ENCODE data around the gene CDHR2.

CDHR2 gene, protein sequence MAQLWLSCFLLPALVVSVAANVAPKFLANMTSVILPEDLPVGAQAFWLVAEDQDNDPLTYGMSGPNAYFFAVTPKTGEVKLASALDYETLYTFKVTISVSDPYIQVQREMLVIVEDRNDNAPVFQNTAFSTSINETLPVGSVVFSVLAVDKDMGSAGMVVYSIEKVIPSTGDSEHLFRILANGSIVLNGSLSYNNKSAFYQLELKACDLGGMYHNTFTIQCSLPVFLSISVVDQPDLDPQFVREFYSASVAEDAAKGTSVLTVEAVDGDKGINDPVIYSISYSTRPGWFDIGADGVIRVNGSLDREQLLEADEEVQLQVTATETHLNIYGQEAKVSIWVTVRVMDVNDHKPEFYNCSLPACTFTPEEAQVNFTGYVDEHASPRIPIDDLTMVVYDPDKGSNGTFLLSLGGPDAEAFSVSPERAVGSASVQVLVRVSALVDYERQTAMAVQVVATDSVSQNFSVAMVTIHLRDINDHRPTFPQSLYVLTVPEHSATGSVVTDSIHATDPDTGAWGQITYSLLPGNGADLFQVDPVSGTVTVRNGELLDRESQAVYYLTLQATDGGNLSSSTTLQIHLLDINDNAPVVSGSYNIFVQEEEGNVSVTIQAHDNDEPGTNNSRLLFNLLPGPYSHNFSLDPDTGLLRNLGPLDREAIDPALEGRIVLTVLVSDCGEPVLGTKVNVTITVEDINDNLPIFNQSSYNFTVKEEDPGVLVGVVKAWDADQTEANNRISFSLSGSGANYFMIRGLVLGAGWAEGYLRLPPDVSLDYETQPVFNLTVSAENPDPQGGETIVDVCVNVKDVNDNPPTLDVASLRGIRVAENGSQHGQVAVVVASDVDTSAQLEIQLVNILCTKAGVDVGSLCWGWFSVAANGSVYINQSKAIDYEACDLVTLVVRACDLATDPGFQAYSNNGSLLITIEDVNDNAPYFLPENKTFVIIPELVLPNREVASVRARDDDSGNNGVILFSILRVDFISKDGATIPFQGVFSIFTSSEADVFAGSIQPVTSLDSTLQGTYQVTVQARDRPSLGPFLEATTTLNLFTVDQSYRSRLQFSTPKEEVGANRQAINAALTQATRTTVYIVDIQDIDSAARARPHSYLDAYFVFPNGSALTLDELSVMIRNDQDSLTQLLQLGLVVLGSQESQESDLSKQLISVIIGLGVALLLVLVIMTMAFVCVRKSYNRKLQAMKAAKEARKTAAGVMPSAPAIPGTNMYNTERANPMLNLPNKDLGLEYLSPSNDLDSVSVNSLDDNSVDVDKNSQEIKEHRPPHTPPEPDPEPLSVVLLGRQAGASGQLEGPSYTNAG (N-terminal part only)

DNA sequence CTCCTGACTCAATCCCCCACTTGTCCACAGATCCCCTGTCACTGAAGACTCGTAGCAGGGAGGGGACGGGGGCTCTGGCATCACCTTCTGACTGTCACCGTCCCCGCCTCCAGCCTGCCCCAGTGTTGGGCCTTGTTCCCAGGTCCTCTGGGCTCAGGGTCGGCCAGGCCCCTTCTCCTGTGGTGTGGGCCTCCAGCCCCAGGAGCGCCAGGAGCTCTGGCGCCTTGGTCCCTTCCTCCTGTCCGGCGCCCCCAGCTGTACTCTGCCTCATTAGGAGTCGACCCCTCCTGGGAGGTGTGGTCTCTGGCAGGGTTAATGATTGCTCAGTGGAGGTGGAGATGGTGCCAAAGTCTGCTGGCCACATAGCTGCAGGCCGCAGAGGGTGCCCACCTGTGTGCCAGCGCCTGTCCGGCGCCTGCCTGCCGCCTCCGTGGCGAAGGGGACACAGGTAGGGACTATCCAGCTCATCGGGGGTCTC is at the start of gene CDHR2:
Gene CDHR2, plus strand, starts transcription at position 376 of the 478 bp plus-strand sequence. CDS start 16,011 bp downstream, outside the sequence.
- no peak for ATAC-seq

DNA sequence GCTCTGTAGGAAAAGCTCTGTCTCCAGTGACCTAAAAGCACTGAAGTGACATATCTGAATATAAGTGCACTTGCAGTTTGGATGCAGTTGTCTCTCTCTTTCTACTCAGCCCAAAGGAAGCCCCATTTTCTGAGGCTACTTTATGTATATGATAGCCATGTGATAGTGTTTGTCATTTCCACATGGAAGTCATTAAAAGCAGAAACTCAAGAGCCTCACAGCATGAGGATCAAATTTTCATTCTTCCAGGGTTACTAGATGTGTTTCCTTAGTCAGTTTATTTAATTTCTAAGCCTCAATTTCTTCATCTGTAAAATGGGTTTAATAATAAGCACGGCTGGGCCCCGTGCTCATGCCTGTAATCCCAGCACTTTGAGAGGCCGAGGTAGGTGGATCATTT is 48.6 kb upstream of the CDHR2 start:
- no peak for ATAC-seq

DNA sequence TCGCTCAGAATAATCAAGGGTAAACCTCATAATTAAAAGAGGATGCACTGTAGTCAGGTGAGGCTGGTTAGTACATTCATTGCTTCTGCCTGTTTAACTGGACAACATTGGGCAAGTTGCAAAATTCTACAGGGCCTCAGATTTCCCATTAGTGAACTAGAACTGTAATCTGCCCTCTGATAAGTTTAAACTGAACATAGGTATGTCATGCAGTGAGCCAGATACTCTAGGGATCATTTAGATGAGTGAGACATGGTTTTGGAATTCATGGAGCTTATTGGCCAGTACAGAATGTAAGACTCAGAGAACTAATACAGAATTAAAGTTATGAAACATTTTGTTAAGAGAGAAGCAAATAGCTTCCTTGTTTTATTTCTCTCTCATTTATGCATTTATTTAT is 47.8 kb upstream of the CDHR2 start:
- no peak for ATAC-seq

DNA sequence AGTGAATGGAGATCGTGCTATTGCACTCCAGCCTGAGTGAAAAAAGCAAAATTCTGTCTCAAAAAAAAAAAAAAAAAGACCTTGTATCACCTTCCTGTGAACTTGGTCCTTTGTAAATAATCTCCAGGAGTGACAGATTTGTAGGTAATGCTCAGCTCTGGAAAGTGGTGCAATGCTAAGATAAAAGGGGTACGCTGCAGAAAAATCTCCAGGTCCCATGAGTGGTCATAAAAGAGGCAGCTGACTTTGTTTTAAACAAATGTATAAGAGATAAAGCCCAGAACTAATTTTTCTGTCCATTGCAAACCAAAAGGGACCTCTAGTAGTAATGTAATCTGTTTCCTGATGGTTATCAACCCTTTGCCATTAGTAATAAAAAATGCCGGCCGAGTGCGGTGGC is 45.6 kb upstream of the CDHR2 start:
- ATAC-seq, result no peak

DNA sequence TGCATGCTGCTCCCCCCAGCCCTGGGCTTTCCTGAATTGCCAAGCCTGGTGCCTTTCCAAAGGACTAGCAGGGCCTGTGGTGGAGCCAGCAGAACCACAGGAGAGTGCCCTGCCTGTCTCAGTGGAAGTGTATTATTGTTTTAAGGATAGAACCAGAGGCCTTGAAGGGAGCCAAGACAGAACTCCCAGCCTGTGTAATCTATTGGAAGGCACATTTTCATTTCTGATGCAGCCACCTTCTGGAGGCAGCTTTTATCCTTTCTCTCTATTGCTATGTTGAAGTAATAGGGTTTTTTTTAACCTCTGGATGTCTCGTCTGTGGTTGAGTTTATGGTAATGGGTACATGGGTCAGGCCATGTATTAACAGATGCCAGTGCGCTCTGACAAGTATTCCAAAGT is 41.2 kb upstream of the CDHR2 start:
- no peak for ATAC-seq

DNA sequence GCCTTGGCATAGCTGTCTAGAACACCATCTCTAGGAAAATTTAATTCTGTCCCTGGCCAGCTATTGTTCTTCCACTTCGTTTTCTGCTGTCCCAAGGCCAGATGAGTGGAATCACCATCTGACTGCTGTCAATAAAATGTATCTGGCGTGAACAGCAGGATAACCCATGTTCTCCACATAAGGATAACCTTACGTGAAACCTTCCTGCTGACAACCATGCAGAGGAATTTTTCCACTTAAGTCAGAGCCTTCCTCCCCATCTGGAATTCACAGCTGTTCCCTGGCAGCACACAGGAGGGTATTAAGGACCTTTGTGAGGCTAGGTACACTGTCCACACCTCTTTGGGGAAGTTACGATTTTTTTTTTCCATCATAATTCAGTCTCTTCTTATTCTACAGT is 40.5 kb upstream of the CDHR2 start:
- ATAC-seq, result no peak

DNA sequence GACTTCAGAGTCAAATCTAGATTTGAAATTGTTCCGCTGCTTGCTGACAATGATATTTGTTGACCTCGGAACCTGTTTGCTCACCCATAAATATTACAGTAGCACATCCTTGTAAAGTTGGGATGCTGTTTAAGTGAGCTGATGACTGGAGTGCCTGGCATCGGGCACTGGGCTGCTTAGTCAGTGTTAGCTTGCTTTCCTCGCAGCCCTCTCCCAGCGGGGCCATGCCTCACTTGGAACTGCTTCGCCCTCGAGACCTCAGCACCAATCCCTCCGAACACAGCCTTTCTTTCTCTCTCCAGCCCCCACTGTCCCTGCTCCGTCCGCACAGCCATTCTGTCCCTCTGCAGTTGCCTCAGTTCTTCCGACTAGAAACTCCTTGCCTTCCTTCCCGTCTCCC is 35.4 kb upstream of the CDHR2 start:
- ATAC-seq, result no peak

DNA sequence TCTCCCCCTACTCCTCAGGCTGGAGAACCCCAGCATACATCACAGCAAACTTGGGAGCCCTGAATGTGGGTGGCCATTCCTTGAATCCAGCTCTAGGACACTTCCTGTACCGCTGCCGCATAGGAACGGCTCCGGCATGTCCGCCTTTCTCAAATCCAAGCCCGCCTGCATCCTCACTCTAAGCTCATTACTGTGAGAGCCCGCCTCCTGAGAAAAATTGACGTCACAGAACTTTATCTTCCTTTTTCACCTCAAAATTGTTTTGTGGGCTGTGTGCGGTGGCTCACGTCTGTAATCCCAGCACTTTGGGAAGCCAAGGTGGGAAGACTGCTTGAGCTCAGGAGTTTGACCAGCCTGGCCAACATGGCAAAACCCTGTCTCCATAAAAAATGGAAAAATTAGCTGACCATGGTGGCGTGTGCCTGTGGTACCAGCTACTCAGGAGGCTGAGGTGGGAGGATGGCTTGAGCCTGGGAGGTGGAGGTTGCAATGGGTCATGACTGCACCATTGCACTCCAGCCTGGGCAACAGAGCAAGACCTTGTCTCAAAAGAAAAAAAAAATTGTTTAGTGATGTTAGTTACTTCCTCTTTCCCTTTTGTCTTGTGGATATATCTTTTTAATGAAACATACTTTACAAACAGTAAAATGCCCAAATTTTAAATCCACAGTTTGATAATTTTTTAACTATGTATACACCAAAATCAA is 34.7 kb upstream of the CDHR2 start:
- no peak for ATAC-seq

DNA sequence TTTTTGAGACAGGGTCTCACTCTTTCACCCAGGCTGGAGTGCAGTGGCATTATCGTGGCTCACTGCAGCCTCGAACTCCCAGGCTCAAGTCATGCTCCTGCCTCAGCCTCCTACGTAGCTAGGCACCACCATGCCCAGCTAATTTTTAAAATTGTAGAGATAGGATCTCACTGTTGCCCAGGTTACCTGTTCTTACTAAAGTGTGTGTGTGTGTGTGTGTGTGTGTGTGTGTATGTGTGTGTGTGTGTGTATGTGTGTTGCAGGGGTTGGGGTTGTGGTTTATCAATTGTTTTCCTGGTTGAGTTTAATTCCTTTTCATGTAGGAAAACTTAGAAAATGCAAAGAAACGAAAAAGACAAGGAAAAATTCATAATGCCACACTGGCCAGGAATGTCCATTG is 33.7 kb upstream of the CDHR2 start:
- ATAC-seq, result no peak

DNA sequence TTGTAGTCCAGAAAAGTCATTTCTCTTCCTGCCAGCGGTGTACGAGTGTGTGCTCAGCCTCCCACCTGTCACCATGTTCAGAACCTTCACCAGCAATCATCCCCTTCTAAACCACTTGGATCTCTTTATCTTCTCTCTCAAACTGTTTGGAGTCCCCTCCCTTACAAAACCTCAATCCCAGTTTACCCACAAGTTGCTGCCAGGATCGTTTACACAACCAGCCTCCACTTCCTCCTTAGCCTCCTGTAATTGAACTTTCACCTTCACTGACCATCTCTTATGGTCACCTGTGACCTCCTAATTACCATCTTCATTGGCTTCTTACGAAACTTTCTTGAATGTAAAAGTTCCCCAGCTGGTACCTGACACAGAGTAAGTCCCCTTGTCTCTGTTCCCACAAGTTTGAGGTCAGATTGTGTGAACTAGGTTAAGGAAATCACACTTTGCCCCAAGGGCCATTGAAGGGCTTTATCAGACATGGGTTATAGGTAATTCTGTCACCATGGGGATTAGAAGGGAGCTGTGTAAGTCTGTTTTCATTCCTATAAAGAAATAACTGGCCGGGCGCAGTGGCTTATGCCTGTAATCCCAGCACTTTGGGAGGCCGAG is 32.0 kb upstream of the CDHR2 start:
- ATAC-seq, result no peak

DNA sequence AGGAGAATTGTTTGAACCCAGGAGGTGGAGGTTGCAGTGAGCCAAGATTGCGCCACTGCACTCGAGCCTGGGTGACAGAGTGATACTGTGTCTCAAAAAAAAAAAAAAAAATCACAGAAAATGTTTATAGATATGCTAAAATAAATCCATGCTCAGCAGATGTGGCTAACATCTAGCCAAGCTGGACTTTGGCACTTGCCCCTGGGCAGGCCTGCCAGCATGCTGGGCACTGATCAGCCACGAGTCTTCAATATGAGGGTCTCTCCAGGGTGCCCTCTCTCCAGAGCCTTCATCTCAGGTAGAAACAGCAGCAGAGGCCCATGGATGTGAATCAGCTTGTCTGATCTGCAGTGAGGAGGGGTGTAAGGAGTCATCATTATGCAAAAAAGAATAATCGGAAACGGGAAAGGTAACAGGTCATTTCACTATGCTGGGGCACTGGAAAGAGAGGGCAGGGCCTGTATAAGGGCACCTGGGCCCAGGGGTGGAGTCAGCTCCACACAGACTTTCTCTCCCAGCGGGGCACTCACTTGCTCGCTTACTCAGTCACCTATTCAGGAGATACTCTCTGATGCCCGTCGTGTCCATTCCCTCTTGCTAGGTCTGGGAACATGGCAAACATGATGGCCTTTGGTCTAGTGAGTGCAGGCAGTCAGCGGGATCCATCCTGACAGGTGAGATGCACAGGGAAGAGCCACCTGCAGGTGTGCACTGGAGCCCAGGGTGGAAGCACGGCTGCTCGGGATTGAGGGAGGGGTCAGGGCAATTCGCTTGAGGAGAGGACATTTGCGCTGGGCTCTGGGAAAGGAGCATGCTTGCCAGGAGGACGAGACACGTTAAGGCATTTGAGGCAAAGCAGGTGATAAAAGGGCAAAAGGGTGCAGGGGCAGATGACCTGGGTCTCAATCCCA is 29.1 kb upstream of the CDHR2 start:
- no peak for ATAC-seq

DNA sequence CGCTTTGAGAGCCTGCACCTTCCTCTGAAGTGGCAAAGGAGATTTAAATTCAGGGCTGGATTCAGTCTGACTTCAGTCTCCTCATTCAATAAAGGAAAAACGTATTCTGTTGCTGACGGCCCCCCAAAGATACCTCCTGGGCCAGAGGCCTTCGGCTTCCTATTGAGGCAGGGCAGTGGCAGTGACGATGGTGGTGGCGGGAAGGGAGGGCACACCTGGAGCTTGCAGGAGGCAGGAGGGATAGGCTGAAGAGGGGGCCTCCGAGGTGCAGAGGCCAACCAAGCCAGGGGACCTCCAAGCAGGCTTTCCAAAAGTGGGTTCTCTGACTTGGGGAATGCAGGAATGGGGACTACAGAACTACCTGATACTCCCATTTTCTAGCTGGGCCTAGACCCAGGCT is 27.9 kb upstream of the CDHR2 start:
- no peak for ATAC-seq

DNA sequence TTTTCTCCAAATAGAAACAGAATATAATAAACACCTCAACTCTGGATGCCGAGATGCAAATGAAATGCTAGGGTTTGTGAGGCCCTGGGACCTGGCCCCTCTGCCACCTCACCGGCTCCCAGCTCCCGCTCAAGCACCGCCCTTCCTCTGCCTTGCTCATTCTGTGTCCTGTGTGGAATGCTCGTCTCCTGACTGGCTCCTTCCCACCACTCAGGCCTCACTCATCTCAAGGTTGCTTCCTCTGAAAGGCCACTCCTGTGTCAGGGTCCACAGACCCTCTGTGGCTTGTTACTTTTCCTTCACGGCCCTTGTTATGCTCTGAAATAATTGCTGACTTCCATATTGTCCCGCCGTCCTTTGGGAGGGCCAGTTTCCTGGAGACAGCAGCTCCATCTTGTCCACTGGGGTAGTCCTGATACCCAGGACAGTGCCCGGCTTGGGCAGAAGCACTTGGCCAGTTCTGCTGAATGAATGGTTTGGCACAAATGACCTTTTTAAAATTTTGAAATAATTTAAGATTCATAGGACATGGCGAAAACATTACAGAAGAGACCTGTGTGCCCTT is 27.4 kb upstream of the CDHR2 start:
- no peak for ATAC-seq

DNA sequence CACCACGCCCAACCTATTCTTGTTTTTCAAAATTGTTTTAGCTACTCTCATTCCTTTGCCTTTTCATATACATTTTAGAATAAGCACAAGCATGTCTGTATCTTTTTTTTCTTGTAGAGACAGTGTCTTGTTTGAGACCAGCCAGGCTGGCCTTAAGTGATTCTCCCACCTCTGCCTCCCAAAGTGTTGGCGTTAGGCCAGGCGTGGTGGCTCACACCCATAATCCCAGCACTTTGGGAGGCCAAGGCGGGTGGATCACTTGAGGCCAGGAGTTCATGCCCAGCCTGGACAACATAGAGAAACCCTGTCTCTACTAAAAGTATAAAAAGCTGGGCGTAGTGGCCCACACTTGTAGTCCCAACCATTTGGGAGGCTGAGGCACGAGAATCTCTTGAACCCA is 25.0 kb upstream of the CDHR2 start:
- no peak for ATAC-seq

DNA sequence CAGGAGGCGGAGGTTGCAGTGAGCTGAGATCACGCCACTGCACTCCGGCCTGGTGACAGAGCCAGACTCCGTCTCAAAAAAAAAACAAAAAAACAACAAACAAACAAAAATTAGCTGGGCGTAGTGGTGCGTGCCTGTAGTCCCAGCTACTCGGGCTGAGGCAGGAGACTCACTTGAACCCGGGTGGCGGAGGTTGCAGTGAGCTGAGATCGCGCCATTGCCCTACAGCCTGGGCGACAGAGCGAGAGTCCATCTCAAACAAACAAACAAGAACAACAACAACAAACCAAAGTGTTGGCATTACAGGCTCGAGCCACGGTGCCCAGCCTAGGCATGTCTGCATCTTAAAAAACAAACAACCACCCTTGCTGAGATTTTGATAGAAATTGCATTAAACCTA is 24.2 kb upstream of the CDHR2 start:
- no peak for ATAC-seq

DNA sequence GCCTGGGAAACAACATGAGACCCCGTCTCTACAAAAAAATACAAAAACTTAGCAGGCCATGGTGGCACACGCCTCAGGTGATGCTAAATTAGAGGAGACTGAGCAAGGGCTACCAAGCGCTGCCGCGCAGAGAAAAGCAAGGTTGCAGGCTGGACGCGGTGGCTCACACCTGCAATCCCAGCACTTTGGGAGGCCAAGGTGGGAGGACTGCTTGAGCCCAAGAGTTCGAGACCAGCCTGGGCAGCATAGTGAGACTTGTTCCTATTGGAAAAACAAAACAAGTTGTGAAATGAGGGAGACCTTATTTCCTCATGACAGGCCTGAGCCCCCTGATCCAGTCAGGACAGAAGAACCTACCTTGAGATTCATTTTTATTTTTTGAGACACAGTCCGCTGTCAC is 23.5 kb upstream of the CDHR2 start:
- ATAC-seq, result no peak

DNA sequence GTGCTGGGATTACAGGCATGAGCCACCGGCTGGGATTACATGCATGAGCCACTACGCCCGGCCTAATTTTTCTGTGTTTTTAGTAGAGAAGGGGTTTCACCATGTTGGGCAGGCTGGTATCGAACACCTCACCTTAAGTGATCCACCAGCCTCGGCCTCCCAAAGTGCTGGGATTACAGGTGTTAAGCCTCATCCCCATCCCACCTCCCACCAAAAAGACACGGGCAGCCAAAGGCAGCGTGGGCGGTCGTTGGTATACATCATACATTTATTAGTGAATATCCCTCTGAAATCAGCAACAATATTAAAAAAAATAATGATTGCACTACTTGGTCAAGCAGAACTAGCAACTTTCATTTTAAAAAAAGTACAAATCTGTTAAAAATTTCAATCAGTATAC is 22.7 kb upstream of the CDHR2 start:
- ATAC-seq, result no peak

DNA sequence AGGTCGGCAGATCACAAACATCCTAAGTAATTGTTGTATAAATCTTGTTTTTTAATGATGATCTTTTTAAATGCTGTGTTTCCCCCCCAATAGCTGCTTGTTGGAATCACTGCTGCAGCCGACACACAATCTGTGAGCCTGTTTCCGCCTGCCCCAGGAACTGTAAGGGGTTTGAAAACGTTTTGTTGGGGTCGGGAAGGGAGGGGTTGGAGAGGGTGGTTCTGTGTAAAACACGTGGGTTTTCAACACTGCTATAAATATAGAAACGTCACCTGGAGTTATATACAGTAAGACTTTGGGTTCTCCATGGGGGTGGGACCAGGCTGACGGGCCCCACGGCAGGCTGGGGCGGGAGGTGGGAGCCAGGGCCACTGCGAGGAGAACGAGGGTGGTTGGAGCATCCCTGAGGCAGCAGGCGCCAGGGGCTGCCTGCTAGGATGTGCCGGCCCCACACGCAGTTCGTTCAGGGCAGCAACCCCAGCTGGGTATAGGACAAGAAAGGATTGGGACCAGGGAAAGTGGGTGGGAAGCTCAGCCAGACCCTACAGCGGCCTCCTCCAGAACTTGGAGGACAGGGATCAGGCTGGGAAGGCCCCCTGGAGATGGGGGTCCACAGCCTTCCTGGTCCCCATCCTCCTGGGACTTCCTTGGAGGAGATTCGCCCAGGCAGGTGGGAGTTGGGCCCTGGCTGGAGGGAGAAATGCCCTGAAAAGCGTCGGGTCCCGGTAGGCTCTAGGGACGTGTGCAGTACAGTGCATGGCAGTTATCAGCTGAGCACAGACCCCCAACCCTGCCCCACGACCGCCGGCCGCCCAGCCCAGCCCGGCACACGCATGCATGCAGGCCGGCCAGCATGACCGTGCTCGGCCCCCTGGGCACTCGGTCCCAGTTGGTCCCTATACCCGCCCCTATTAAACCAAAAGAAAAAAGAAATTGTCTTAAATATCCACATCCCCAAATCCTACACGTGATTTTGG is 21.6 kb upstream of the CDHR2 start:
- no peak for ATAC-seq

DNA sequence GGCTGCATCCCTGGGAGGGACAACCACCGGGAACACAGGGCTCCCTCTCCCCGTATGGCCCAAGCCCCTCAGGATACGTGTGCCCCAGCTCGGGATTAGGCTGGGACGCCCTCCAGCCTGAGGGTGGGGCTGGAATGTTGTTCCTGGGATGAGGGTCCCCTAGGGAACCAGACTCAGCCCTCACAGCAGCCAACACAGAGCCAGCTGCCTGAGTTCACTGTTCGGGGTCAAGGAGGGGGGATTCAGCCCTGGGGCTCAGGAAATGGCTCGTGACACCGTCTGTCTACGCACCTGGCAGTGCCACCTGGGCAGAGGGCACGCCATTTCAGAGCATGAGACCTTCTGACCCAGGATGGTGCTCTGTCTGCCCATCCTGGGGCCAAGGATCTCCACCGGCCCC is 20.8 kb upstream of the CDHR2 start:
- ATAC-seq, result no peak
